ENCODE measurements around the gene WDR86.

The WDR86 gene

GRCh38 chr7:151405588-151405987 is 4.2 kb downstream of the WDR86 start:
- DNase-seq = no peak

- DNase-seq = no peak
These were observed 4.8 kb downstream of the WDR86 start for GRCh38 chr7:151405056-151405455.

GRCh38 chr7:151404216-151405011 is 5.4 kb downstream of the WDR86 start:
- DNase-seq = no peak

- no peak for DNase-seq
These were observed 6.1 kb downstream of the WDR86 start for GRCh38 chr7:151403764-151404163.

- no peak for DNase-seq
These were observed 7.6 kb downstream of the WDR86 start for GRCh38 chr7:151402029-151402835.

- no peak for DNase-seq
These were observed 9.1 kb downstream of the WDR86 start for GRCh38 chr7:151400626-151401315.

- no peak for DNase-seq
These were observed 9.9 kb downstream of the WDR86 start for GRCh38 chr7:151399906-151400305.

- no peak for DNase-seq
These were observed 10.6 kb downstream of the WDR86 start for GRCh38 chr7:151399305-151399601.

GRCh38 chr7:151398446-151399304 is 11.2 kb downstream of the WDR86 start:
- DNase-seq = no peak

- no peak for DNase-seq
These were observed 12.8 kb downstream of the WDR86 start for GRCh38 chr7:151397026-151397425.

- DNase-seq = no peak
These were observed 13.4 kb downstream of the WDR86 start for GRCh38 chr7:151396328-151396970.

- no peak for DNase-seq
These were observed 14.8 kb downstream of the WDR86 start for GRCh38 chr7:151395036-151395367.

- DNase-seq = no peak
These were observed 15.5 kb downstream of the WDR86 start for GRCh38 chr7:151394076-151395035.

- DNase-seq = no peak
These were observed 16.5 kb downstream of the WDR86 start for GRCh38 chr7:151393031-151393977.

GRCh38 chr7:151392426-151392825 is 17.4 kb downstream of the WDR86 start:
- no peak for DNase-seq

GRCh38 chr7:151392002-151392401 is 17.8 kb downstream of the WDR86 start:
- DNase-seq = no peak

- no peak for DNase-seq
These were observed 18.5 kb downstream of the WDR86 start for GRCh38 chr7:151391358-151391730.

- no peak for DNase-seq
These were observed 19.1 kb downstream of the WDR86 start for GRCh38 chr7:151390598-151391357.

Data from DMS 273 treated with DMSO at 0.1 percent for 48 hours (cell line).